ENCODE measurements around the gene SDC1. TPM values are rescaled to one million over a fixed set of nuclear protein-coding genes. Genes with fewer than 3 reads are reported as not detected.

SDC1 gene
- total and polyA plus RNA-seq, 2 of the 8 experiments (the other 6 are each of a cell fraction or from before 2014, with no cell fraction given), result 45.3 to 73.3 TPM

GRCh38 chr2:20176760-20177159, 48.2 kb downstream of the SDC1 start (continued):
- TF ChIP-seq, protein P1, sequence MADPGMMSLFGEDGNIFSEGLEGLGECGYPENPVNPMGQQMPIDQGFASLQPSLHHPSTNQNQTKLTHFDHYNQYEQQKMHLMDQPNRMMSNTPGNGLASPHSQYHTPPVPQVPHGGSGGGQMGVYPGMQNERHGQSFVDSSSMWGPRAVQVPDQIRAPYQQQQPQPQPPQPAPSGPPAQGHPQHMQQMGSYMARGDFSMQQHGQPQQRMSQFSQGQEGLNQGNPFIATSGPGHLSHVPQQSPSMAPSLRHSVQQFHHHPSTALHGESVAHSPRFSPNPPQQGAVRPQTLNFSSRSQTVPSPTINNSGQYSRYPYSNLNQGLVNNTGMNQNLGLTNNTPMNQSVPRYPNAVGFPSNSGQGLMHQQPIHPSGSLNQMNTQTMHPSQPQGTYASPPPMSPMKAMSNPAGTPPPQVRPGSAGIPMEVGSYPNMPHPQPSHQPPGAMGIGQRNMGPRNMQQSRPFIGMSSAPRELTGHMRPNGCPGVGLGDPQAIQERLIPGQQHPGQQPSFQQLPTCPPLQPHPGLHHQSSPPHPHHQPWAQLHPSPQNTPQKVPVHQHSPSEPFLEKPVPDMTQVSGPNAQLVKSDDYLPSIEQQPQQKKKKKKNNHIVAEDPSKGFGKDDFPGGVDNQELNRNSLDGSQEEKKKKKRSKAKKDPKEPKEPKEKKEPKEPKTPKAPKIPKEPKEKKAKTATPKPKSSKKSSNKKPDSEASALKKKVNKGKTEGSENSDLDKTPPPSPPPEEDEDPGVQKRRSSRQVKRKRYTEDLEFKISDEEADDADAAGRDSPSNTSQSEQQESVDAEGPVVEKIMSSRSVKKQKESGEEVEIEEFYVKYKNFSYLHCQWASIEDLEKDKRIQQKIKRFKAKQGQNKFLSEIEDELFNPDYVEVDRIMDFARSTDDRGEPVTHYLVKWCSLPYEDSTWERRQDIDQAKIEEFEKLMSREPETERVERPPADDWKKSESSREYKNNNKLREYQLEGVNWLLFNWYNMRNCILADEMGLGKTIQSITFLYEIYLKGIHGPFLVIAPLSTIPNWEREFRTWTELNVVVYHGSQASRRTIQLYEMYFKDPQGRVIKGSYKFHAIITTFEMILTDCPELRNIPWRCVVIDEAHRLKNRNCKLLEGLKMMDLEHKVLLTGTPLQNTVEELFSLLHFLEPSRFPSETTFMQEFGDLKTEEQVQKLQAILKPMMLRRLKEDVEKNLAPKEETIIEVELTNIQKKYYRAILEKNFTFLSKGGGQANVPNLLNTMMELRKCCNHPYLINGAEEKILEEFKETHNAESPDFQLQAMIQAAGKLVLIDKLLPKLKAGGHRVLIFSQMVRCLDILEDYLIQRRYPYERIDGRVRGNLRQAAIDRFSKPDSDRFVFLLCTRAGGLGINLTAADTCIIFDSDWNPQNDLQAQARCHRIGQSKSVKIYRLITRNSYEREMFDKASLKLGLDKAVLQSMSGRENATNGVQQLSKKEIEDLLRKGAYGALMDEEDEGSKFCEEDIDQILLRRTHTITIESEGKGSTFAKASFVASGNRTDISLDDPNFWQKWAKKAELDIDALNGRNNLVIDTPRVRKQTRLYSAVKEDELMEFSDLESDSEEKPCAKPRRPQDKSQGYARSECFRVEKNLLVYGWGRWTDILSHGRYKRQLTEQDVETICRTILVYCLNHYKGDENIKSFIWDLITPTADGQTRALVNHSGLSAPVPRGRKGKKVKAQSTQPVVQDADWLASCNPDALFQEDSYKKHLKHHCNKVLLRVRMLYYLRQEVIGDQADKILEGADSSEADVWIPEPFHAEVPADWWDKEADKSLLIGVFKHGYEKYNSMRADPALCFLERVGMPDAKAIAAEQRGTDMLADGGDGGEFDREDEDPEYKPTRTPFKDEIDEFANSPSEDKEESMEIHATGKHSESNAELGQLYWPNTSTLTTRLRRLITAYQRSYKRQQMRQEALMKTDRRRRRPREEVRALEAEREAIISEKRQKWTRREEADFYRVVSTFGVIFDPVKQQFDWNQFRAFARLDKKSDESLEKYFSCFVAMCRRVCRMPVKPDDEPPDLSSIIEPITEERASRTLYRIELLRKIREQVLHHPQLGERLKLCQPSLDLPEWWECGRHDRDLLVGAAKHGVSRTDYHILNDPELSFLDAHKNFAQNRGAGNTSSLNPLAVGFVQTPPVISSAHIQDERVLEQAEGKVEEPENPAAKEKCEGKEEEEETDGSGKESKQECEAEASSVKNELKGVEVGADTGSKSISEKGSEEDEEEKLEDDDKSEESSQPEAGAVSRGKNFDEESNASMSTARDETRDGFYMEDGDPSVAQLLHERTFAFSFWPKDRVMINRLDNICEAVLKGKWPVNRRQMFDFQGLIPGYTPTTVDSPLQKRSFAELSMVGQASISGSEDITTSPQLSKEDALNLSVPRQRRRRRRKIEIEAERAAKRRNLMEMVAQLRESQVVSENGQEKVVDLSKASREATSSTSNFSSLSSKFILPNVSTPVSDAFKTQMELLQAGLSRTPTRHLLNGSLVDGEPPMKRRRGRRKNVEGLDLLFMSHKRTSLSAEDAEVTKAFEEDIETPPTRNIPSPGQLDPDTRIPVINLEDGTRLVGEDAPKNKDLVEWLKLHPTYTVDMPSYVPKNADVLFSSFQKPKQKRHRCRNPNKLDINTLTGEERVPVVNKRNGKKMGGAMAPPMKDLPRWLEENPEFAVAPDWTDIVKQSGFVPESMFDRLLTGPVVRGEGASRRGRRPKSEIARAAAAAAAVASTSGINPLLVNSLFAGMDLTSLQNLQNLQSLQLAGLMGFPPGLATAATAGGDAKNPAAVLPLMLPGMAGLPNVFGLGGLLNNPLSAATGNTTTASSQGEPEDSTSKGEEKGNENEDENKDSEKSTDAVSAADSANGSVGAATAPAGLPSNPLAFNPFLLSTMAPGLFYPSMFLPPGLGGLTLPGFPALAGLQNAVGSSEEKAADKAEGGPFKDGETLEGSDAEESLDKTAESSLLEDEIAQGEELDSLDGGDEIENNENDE (IDR thresholded peaks at IDR 0.05; ENCODE audit: insufficient replicate concordance, low read length), result no peak
- TF ChIP-seq SRF (IDR thresholded peaks at IDR 0.05; ENCODE audit: low read depth, low read length), result no peak
